Central memory CD4-positive, alpha-beta T cell (primary cell): ENCODE results near the gene REL.
"Not testable (repeated sequence)": the region's sequence is repeated elsewhere in the genome, so short reads cannot be mapped to it uniquely, and the experiment has no call there.

Source experiments
- DNase-seq: peaks from one replicate; pipeline ENCODE4 v3.0.0; 2022
- total RNA-seq, 3 experiments: gene quantifications; one replicate each; lab custom pipeline; 2026; lab: John Stamatoyannopoulos, UW

REL gene
- total RNA-seq, result 30.7 to 196 (median 161) reads per million in 3 experiments

- DNase-seq, result peak; percentile 88
Observed at GRCh38 chr2:60881047-60881932, at the start of gene REL. Gene REL, plus strand, starts transcription at chr2:60881574. Its CDS starts 267 bp downstream, at chr2:60881841.

GRCh38 chr2:60831921-60832320 is 49.5 kb upstream of the REL start:
- no peak for DNase-seq

- DNase-seq, result no peak
Observed at GRCh38 chr2:60832621-60833020, 48.8 kb upstream of the REL start.

- no peak for DNase-seq
Observed at GRCh38 chr2:60834270-60834717, 47.1 kb upstream of the REL start.

- no peak for DNase-seq
Observed at GRCh38 chr2:60836491-60836890, 44.9 kb upstream of the REL start.

- DNase-seq, result no peak
Observed at GRCh38 chr2:60837123-60837522, 44.3 kb upstream of the REL start.

GRCh38 chr2:60838481-60838880 is 42.9 kb upstream of the REL start:
- DNase-seq, result no peak

- DNase-seq, result no peak
Observed at GRCh38 chr2:60839126-60839813, 42.1 kb upstream of the REL start.

GRCh38 chr2:60840880-60841279 is 40.5 kb upstream of the REL start:
- DNase-seq, result peak; percentile 12

- no peak for DNase-seq
Observed at GRCh38 chr2:60843006-60843405, 38.4 kb upstream of the REL start.

GRCh38 chr2:60844105-60844504 is 37.3 kb upstream of the REL start:
- no peak for DNase-seq

GRCh38 chr2:60847854-60848253 is 33.5 kb upstream of the REL start:
- no peak for DNase-seq

GRCh38 chr2:60849187-60849586 is 32.2 kb upstream of the REL start:
- no peak for DNase-seq

GRCh38 chr2:60852282-60852860 is 29.0 kb upstream of the REL start:
- no peak for DNase-seq

- no peak for DNase-seq
Observed at GRCh38 chr2:60853531-60853930, 27.8 kb upstream of the REL start.

GRCh38 chr2:60855989-60856669 is 25.2 kb upstream of the REL start:
- DNase-seq, result no peak

GRCh38 chr2:60857056-60857455 is 24.3 kb upstream of the REL start:
- no peak for DNase-seq

- DNase-seq, result no peak
Observed at GRCh38 chr2:60858897-60859311, 22.5 kb upstream of the REL start.

GRCh38 chr2:60861736-60862135 is 19.6 kb upstream of the REL start:
- no peak for DNase-seq

GRCh38 chr2:60862642-60863041 is 18.7 kb upstream of the REL start:
- DNase-seq, result no peak

GRCh38 chr2:60865361-60865760 is 16.0 kb upstream of the REL start:
- DNase-seq, result not testable (repeated sequence)

GRCh38 chr2:60867007-60867406 is 14.4 kb upstream of the REL start:
- no peak for DNase-seq

- peak; percentile 57 for DNase-seq
Observed at GRCh38 chr2:60867848-60868247, 13.5 kb upstream of the REL start.
